Stimulated activated CD4-positive, alpha-beta T cell treated with anti-CD3 and anti-CD28 coated beads, Interleukin-12 subunit alpha, Interleukin-12 subunit beta, amount 100 ng/mL, for 48 hours (primary cell): Measurements from ENCODE around the gene DROSHA.

Experiments used
- DNase-seq, 3 donors: peaks; one replicate each; pipeline ENCODE4 v3.0.0-alpha.2; 2020; ENCODE audit warnings: low read depth in 2 of 3, low spot score in 1 of 3

The DROSHA gene

DNA sequence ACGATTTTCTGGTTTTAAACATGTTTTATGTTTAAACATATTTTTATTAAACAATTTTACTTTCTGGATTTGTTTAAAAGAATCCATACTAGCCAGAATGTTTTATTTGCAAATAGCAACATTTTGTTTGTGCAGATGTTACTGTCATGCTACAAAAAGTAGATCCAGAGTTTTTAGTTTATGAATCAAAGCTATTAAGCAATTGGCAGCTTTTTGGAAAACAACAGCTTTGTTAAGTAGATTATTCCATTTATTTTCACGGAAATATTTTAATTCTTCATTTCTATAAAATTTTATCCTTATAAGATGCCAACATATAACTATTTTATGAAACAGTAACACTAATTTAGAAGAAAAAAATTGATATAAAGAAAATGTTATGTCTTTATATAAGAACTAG, 60.9 kb downstream of the DROSHA start:
- DNase-seq: no peak

DNA sequence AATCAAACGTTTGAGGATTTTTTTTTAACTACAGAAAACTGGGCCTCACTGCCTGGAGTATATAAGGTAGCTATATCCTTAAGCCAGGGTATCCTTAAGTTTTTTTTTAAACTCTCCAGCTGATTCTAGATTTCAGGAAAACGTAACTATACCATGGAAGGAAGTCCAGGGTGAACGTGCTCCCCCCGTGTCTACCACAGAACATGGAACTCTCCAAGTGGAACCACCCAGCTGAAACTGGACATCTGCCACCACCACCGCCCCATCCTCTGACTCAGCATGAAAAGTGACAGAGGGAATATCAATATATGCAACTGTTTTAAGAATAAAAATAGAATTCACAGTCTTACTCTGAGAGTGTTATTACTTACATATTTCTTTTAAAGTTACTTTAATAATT, 61.3 kb downstream of the DROSHA start:
- no peak for DNase-seq

DNA sequence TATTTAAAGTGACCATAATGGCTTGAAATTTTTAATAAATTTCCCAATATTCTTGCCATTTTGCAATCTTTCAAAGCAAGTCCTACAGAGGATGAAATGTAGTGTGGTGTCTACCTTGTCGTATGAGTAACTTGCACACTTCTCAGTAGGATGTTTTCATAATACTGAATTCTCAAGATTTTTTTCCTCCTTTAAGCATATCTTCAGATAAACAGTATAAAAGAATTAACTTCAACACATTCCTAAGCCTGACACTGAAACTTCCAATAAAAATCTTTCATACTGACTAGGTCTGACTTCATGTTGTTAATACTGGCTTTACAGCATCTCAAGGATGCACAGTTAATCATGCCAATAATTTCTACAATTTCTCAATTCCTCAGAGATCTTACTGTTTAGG, 62.0 kb downstream of the DROSHA start:
- no peak for DNase-seq

DNA sequence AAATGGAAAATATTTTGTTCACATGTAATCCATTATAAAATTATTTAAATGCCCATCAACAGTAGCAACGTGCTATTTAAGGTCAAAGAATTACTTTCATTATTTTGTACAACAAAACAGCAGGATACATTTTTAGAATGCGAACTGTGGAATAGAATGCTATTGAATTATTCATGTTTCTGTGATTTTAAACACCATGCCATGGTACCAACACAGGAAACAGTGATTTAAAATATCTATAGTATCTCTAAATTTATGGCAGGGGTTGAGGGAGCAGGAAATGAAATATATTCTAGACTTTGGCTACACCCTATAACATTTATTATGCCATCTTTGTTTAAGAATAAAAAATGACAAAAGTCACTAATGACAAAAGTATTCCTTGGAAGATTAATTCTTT, 62.4 kb downstream of the DROSHA start:
- no peak for DNase-seq

DNA sequence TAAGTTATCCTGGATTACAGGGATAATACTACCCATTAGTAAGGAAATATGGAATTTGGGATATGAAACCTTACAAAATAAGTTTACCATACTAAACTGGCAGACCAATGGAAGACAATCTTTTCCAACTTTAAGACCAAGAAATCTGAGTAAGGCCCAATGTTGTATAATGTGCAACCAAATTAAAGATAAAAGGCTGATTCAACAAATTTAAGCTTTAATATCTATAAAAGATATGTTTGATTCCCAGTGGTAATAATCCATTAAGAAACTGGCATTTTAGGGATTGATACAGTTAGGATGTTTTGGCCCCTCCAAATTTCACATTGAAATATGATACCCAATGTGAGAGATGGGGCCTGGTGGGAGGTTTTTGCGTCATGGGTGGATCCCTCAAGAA, 66.6 kb downstream of the DROSHA start:
- DNase-seq: no peak

DNA sequence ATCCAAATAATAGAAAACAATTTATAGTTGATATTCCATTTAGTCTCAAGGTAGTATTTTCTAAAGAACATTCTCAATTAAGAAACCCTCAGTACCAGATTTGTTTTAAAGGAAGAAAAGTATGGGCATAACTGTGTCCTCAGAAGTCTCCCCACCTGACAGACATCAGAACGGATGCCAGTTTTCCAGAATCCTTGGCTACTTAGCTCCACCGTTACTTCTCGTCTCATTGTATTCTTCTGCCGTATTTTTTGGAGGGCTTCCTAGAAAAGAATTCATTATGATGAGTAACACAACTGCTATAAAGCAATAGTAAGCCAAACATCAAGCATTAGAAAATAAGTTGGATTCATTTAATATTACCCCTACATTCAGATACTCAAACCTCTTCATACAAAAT, 67.8 kb downstream of the DROSHA start:
- DNase-seq: no peak

DNA sequence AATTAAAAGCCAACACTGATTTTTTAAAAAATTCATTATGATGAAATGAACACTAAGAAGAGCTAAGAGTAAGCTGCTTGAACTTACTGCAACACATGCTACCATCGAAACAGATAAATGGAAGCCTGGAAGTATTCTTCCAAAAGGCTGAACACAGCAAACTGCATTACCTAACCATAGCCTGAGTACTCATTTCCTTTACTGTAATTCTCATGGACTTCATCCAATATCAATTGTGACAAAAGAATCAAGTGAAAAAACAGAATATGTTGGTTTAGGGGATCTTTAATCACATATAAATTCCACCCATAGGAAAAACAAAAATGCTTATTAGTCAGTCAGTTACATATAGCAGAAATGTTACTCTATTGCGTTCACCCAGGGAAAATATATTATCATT, 68.5 kb downstream of the DROSHA start:
- no peak for DNase-seq

DNA sequence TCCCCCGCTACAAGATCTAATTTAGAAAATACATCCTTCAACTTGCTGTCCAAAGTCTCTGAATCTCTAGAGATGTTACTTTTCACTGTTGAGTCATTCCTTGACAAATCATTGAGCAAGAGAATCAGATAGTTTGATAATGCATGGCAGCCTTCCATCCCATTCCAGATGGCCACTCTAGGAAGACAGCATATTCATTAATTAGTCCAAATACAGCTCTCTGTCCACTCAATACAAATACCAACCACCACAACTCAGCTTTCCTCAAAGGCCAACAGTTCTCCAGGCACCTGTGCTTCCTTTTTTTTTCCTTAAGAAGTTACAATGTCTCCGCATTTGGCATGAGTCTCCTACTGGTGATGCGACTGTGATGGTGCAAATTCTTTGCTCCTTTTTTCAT, 72.3 kb downstream of the DROSHA start:
- DNase-seq: no peak

DNA sequence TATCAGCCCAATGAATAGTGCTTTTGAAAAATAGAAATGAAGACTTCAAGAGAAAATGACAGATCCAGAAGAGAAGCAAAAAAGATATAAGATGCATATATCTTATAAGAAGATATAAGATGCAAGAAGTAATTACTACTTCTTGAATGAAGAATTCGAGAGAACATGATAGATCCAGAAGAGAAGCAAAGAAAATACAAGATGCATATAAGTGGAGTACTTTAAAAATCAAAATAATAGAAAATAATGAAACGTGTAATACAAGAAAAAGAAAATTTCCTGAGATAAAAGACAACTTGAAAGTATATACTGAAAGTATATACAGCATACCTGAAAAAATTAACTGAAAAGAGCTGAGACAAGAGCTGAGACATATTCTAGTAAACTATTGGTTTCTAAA, 76.7 kb downstream of the DROSHA start:
- DNase-seq: no peak

DNA sequence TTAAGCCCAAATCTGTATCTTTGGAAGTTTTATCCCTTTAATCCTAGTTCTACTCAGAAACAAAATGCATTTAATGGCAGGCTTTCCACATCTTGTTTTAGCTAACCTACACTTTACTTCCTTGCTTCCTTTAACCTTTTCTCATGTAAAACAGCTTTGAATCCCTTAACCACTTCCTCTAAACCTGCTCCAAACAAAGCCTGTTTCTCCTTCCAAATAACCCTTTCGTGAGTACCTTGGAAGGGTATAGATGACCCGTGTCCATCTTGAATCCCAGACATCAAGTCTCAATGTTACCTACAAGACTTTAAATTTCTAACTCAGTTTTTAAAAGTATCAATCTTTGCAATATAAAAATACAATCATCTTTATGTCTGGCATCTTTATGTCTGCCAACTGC, 78.4 kb downstream of the DROSHA start:
- no peak for DNase-seq

DNA sequence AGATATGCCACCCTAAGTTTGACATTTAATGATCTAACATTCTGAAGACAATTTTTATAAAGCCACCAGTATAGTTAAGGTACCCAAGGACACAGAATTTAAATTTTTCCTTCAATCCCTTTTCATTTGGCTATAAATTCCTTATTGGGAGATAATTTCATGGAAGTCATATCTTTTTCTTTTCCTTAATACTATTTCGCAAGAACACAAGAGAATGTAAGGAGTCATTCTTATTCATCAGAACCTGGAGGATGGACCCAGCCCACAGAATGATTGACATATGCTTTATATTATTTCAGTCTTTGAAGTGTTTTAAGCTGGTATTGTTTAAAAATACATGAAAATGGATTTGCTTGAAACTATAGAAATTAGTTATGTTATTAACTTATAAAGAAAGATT, 79.6 kb downstream of the DROSHA start:
- no peak for DNase-seq

DNA sequence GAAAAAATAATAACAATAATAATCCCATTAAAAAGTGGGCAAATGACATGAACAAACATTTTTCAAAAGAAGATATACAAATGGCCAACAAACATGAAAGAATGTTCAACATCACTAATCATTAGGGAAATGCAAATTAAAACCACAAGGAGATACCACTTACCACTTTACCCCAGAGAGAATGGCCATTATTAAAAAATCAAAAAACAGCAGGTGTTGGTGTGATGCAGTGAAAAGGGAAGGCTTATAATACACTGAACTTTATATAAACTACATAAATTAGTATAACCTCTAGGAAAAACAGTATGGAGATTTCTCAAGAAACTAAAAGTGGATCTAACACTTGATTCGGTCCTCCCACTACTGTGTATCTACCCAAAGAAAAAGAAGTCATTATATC, 81.9 kb downstream of the DROSHA start:
- DNase-seq: no peak

DNA sequence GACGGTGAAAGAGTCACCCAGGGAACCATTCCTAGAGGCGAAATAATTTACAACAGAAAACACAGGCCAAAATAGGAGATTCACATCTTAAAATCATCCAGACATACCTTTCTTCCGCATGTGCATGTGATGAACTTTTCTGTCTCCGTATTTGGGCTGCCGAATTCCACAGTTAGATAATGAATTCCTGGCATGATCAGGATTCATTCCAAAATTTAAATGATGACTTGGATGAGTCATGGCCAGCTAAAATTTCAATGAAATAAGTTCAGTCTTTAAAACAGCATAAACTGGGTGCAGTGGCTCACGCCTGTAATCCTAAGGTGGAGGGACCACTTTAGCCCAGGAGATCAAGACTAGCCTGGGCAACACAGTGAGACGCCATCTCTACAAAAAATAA, 82.7 kb downstream of the DROSHA start:
- no peak for DNase-seq

DNA sequence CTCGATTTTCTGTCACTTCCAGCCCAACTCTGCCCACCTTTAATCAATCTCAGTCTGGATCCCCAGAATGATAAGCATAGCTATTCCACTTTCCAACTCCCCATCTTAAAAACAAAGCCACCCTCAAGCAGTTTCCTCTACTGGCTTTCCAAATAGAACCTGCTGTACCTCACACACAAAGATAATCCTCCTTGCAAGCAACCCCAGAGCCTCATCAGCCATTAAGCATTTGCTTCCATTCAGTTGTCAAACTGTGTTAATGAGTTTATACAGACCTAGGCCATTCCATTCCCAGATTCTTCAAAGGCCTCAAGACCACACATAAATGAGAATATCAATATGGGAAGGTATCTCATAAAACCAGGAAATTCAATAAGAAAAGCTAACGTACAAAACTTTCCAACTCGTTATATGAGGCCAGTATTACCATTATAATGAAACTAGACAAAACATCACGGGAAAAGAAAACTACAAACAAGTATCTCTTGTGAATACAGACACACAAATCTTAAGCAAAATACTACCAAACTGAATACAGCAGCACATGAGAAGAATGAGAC, 86.8 kb downstream of the DROSHA start:
- DNase-seq: no peak

DNA sequence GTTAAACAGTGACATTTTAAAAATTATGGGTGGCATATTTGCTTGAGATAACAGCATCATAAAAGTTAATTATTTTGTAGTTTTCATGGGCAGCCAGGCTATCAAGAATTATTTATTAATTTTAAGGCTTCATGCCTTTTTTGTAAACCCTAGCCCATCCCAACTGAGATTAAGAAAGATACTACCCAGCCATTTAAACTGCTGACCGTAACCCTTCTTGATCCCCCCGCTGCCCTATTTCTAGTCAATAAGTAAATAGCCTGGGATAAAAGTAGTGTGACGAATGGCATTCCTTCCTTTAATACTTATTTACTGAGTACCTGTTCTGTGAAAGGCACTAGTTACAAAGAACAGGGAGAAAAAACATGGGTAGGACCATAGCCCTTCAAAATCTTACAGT, 88.3 kb downstream of the DROSHA start:
- DNase-seq: no peak

DNA sequence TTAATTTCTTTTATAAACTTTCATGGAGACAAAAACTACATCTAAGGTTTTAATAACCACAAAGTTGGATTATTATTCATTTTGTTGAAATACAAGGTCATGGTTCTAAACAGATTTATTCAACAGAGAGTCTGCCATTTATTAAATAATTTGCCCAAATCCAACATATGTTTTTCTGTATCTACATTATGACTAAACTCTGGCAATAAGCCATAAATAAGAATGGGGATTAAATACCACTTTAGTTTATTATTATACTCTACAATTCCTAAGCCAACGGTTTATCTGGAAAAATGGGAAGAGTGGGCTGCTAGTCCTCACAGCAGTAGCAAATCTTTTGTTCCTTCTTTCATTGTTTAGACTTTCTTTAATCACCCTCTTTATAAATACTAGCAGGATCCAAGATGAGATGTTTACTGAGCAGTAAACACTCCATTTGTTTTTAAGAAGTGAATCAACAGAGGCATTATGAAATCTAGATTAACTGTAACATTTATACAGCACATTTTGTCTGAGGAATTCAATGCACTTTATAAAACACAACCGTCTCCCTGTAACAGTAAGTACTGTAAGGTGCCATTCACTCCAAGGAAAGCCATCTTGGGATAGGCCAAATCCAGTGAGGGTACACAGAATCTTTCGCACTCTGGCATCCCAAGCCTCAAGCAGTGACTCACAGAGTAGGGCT, 89.7 kb downstream of the DROSHA start:
- no peak for DNase-seq

DNA sequence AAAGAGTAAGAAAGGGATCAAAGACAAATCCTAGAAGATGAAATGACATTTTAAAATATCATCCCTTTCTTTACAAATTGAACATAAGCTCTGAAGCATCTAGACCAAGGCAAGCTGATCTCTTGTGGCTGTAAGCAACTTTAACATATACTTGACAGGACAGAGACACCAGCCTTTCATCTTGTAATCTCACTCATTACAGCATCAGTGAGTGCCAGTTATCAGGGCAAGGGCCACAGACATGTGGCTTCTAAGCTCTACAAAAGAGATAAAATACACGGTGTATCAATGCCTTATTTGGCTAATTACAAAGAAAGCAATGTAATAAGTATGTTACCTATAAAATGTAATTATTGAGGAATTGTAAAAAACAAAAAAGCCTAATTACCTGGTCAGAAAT, 95.0 kb downstream of the DROSHA start:
- no peak for DNase-seq

DNA sequence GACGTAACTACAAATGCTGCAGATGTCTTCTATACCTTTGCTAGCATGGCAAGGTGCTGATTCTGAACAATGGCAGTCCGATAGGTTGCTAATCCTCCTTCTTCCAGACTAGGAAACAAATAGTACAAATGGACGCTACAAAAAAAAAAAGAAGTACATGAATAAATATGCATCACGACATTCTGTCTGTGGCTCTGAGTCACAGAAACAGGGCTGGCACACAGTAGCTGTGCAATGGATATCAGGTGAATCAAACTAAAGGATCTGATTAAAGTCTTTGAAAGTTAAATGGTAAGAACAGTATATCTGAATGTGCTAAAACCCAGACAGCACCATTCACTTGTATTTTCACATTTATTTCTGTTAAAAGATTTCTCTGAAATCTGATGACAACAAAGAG, 96.2 kb downstream of the DROSHA start:
- DNase-seq: no peak

DNA sequence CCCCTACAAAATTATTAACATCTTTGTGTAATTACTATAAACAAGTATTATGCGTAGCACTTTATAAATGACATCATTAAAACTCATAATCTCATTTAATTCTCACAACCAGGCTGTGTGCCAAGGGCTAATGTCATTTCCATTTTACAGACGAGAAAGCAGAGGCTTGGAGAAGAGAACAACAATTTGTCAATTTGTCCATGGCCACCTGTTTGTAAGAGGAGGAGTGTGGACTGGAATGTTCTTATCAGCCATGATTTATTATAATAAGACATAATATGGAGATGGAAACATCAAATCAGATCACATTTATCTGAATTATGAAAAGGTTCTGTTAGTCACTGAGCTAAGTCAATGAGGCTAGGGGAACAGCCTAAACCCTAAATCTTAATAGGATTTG, 97.0 kb downstream of the DROSHA start:
- no peak for DNase-seq

DNA sequence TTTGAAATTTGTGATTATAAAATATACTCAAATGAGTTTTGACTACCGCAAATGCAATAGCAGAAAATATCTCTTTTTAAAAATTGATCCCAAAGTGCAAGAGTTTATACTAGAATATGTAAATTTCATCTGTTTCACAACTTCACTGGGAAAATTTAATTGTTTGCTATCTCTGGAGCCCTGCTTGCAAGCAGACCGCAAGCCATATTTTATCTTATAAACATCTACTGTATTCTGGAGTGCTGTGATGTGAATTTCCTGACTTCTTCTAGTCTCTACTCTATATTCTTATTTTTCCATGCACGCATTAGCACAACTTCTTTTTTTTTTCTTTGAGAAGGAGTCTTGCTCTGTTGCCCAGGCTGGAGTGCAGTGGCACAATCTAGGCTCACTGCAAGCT, 98.7 kb downstream of the DROSHA start:
- no peak for DNase-seq

DNA sequence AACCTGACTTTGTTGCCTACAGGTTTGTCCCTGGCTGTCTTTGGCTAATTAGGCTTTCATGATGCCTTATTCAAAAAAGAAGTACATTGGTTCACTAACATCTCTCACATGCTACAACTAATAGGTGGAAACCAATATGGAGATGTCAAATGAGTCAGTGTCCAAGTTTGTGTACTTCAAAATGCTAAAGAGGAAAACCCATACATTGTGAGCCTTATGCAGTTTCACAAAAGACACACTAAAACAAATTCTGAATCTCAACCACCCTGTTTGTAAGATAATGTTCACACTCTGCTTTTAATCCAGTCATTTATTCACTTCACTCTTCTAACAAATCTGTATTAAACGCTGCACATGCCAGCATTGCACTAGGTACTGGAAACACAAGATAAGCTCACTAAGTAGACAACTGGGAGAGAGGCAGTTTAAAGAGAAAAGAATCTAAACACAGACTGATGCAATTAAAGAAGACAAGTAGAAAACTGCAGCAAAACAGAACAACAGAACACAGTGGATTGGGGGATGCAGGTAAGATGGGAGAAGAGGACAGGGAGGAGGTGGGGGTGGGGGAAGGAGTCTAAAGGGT, 104.1 kb downstream of the DROSHA start:
- DNase-seq: no peak

DNA sequence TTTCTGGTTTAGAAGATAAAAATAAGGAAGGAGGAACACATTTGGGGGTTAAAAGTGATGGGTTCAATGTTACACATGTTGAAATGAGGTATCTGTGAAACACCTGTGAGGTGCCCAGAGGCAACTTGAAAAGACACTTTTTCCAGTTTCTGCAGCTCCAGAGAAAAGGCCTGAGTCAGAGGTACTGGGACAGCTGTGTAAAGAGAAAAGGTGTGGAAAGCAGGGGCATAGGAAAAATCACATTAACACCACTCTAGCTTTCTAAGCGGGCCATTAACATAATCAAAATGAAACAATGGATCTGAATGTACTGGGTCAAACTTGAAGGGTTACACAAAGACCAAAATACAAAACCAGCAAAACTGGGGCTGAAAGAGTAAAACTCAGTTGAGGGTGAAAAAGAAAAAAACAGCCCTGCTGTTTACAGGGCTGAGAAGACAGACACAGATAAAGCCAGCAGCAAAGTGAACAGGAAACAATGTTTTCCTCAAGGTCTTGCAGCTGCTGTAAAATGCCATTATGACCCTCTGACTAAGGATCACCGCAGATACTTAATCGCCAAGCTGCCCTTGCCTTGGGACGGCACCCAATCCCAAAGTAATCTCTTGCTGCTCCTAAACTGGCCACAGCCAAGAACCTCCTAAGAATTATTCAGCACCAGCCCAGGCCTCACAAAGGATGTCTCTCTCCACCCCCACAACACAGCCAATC, 104.7 kb downstream of the DROSHA start:
- no peak for DNase-seq
